ENCODE results near the gene CIB4. TPM values are rescaled to one million over a fixed set of nuclear protein-coding genes. Genes with fewer than 3 reads are reported as not detected.
A peak's percentile ranks its signal among the peaks of the same experiment; 100 is the strongest.

The CIB4 gene
- total RNA-seq, 1 experiment from 2014 or later: not detected

GRCh38 chr2:26591619-26592505 is 49.3 kb downstream of the CIB4 start:
- Histone ChIP-seq H4K20me1 (ENCODE audit: insufficient read depth, low read depth, low read length) (no peaks in the 10 kb centered on the region), H3K9me2 (replicated peaks; ENCODE audit: insufficient read depth, low read length) (no peaks in the 10 kb centered on the region), H3K27ac (ENCODE audit: low read length) (no peak overlapping the region), H3K9ac (ENCODE audit: low read length) (no peak overlapping the region), H3K27me3 (ENCODE audit: low read length) (0 out of 2 replicates have a peak, but pooled peaks cover 2% of the 10 kb centered on the region), H3K4me2 (ENCODE audit: low read depth, low read length, poor library complexity, severe bottlenecking) (no peak overlapping the region), H3K9me3 (ENCODE audit: low read length) (no peaks in the 10 kb centered on the region), H3K4me3 (ENCODE audit: low read length) (no peak overlapping the region), H3K4me1 (ENCODE audit: low read length) (peaks cover 16% of the 10 kb centered on the region), H2AFZ (ENCODE audit: low read length) (no peak overlapping the region), H3K36me3 (ENCODE audit: insufficient read depth, low read length) (no peaks in the 10 kb centered on the region), H3K79me2 (ENCODE audit: low read length) (no peaks in the 10 kb centered on the region)
- no peak for DNase-seq

- no peak overlapping the region for H3K27ac ChIP-seq (ENCODE audit: low read length)
- peaks cover 17% of the 10 kb centered on the region for H3K4me1 ChIP-seq (ENCODE audit: low read length)
- H3K9ac ChIP-seq (ENCODE audit: low read length): no peak overlapping the region
- H3K4me2 ChIP-seq (ENCODE audit: low read depth, low read length, poor library complexity, severe bottlenecking): peak overlapping the region; percentile 20
- no peak for DNase-seq
- no peaks in the 10 kb centered on the region for H4K20me1 ChIP-seq (ENCODE audit: insufficient read depth, low read depth, low read length)
- H3K4me3 ChIP-seq (ENCODE audit: low read length): no peak overlapping the region
- no peaks in the 10 kb centered on the region for H3K79me2 ChIP-seq (ENCODE audit: low read length)
- H2AFZ ChIP-seq (ENCODE audit: low read length): no peak overlapping the region
- H3K27me3 ChIP-seq (ENCODE audit: low read length): 0 out of 2 replicates have a peak, but pooled peaks cover 2% of the 10 kb centered on the region
- H3K36me3 ChIP-seq (ENCODE audit: insufficient read depth, low read length): no peaks in the 10 kb centered on the region
- no peaks in the 10 kb centered on the region for H3K9me3 ChIP-seq (ENCODE audit: low read length)
- H3K9me2 ChIP-seq (replicated peaks; ENCODE audit: insufficient read depth, low read length): no peaks in the 10 kb centered on the region
Measured at GRCh38 chr2:26590980-26591618, 50.1 kb downstream of the CIB4 start.

DNA sequence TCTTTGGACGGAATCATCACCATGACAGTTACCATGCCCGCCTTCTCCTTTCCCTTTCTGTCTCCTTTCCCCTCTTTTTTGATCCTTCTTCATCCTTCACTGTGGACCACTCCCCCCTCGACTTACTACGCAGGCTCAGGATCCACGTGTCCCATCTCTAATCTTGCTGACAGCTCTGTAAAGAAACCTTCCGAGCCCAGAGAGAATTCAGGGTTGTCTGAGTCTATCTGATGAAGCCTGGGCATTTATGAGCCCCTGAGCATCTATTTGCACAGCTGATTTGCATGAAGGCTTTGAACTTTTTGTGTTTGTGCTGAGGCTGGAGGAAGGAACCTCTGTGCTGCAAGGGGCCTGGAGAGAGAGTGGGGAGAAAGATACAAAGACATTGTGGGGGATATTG is 50.7 kb downstream of the CIB4 start:
- peak; percentile 49 for DNase-seq

GRCh38 chr2:26588576-26588975 is 52.6 kb downstream of the CIB4 start:
- no peaks in the 10 kb centered on the region for H3K36me3 ChIP-seq (ENCODE audit: insufficient read depth, low read length)
- no peaks in the 10 kb centered on the region for H3K9me2 ChIP-seq (replicated peaks; ENCODE audit: insufficient read depth, low read length)
- H3K9ac ChIP-seq (ENCODE audit: low read length): no peak overlapping the region
- 0 out of 2 replicates have a peak, but pooled peaks cover 2% of the 10 kb centered on the region for H3K27me3 ChIP-seq (ENCODE audit: low read length)
- H2AFZ ChIP-seq (ENCODE audit: low read length): no peak overlapping the region
- no peaks in the 10 kb centered on the region for H3K79me2 ChIP-seq (ENCODE audit: low read length)
- no peak overlapping the region for H3K27ac ChIP-seq (ENCODE audit: low read length)
- H4K20me1 ChIP-seq (ENCODE audit: insufficient read depth, low read depth, low read length): no peaks in the 10 kb centered on the region
- H3K4me2 ChIP-seq (ENCODE audit: low read depth, low read length, poor library complexity, severe bottlenecking): no peak overlapping the region
- H3K4me1 ChIP-seq (ENCODE audit: low read length): peaks cover 31% of the 10 kb centered on the region
- DNase-seq: no peak
- H3K9me3 ChIP-seq (ENCODE audit: low read length): no peaks in the 10 kb centered on the region
- H3K4me3 ChIP-seq (ENCODE audit: low read length): no peak overlapping the region

More for the DNA sequence above, 50.7 kb downstream of the CIB4 start:
- Histone ChIP-seq H3K27ac (ENCODE audit: low read length) (no peak overlapping the region), H3K27me3 (ENCODE audit: low read length) (0 out of 2 replicates have a peak, but pooled peaks cover 2% of the 10 kb centered on the region), H3K9ac (ENCODE audit: low read length) (no peak overlapping the region), H3K9me3 (ENCODE audit: low read length) (no peaks in the 10 kb centered on the region), H3K4me3 (ENCODE audit: low read length) (no peak overlapping the region), H2AFZ (ENCODE audit: low read length) (no peak overlapping the region), H3K79me2 (ENCODE audit: low read length) (no peaks in the 10 kb centered on the region), H4K20me1 (ENCODE audit: insufficient read depth, low read depth, low read length) (no peaks in the 10 kb centered on the region), H3K36me3 (ENCODE audit: insufficient read depth, low read length) (no peaks in the 10 kb centered on the region), H3K4me2 (ENCODE audit: low read depth, low read length, poor library complexity, severe bottlenecking) (peak overlapping the region; percentile 20), H3K4me1 (ENCODE audit: low read length) (peaks cover 22% of the 10 kb centered on the region), H3K9me2 (replicated peaks; ENCODE audit: insufficient read depth, low read length) (no peaks in the 10 kb centered on the region)

GRCh38 chr2:26587994-26588393 is 53.2 kb downstream of the CIB4 start:
- Histone ChIP-seq H3K4me1 (ENCODE audit: low read length) (peaks cover 31% of the 10 kb centered on the region), H4K20me1 (ENCODE audit: insufficient read depth, low read depth, low read length) (no peaks in the 10 kb centered on the region), H3K79me2 (ENCODE audit: low read length) (no peaks in the 10 kb centered on the region), H3K36me3 (ENCODE audit: insufficient read depth, low read length) (no peaks in the 10 kb centered on the region), H3K27me3 (ENCODE audit: low read length) (0 out of 2 replicates have a peak, but pooled peaks cover 2% of the 10 kb centered on the region), H3K27ac (ENCODE audit: low read length) (no peak overlapping the region), H3K9me3 (ENCODE audit: low read length) (no peaks in the 10 kb centered on the region), H3K4me2 (ENCODE audit: low read depth, low read length, poor library complexity, severe bottlenecking) (no peak overlapping the region), H3K9ac (ENCODE audit: low read length) (no peak overlapping the region), H2AFZ (ENCODE audit: low read length) (no peak overlapping the region), H3K4me3 (ENCODE audit: low read length) (no peak overlapping the region), H3K9me2 (replicated peaks; ENCODE audit: insufficient read depth, low read length) (no peaks in the 10 kb centered on the region)
- DNase-seq: no peak

- no peaks in the 10 kb centered on the region for H3K9me3 ChIP-seq (ENCODE audit: low read length)
- no peak for DNase-seq
- no peak overlapping the region for H3K4me3 ChIP-seq (ENCODE audit: low read length)
- H3K9me2 ChIP-seq (replicated peaks; ENCODE audit: insufficient read depth, low read length): no peaks in the 10 kb centered on the region
- H3K9ac ChIP-seq (ENCODE audit: low read length): no peak overlapping the region
- H3K27ac ChIP-seq (ENCODE audit: low read length): no peak overlapping the region
- H3K36me3 ChIP-seq (ENCODE audit: insufficient read depth, low read length): no peaks in the 10 kb centered on the region
- no peaks in the 10 kb centered on the region for H4K20me1 ChIP-seq (ENCODE audit: insufficient read depth, low read depth, low read length)
- no peaks in the 10 kb centered on the region for H3K27me3 ChIP-seq (ENCODE audit: low read length)
- H2AFZ ChIP-seq (ENCODE audit: low read length): no peak overlapping the region
- H3K79me2 ChIP-seq (ENCODE audit: low read length): no peaks in the 10 kb centered on the region
- peaks cover 24% of the 10 kb centered on the region for H3K4me1 ChIP-seq (ENCODE audit: low read length)
- H3K4me2 ChIP-seq (ENCODE audit: low read depth, low read length, poor library complexity, severe bottlenecking): no peak overlapping the region
Measured at GRCh38 chr2:26585966-26586365, 55.2 kb downstream of the CIB4 start.

DNA sequence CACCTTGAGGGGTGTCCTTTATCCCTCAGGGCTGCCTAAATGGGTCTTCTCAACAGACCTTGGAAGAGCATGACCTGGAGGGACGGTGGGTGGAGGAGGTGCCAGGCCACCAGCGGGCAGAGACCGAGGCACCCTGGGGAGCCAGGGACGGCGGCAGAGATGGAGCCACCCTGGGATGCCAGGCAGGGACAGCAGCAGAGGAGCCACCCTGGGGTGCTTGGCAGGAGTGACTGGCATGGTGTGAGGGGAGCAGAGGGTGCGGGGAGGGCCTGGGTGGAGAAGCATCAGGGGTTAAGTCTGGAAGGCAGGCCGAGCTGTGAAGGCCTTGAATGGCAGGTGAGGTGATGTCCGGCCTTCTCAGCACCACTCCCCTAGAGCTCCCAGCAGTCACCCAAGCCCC is 56.1 kb downstream of the CIB4 start:
- H3K27me3 ChIP-seq (ENCODE audit: low read length): no peaks in the 10 kb centered on the region
- H3K9me3 ChIP-seq (ENCODE audit: low read length): no peaks in the 10 kb centered on the region
- DNase-seq: no peak

GRCh38 chr2:26584656-26585055 is 56.5 kb downstream of the CIB4 start:
- Histone ChIP-seq H3K79me2 (ENCODE audit: low read length) (no peaks in the 10 kb centered on the region), H4K20me1 (ENCODE audit: insufficient read depth, low read depth, low read length) (no peaks in the 10 kb centered on the region), H3K9me2 (replicated peaks; ENCODE audit: insufficient read depth, low read length) (no peaks in the 10 kb centered on the region), H3K36me3 (ENCODE audit: insufficient read depth, low read length) (no peaks in the 10 kb centered on the region), H3K4me3 (ENCODE audit: low read length) (no peak overlapping the region), H3K9ac (ENCODE audit: low read length) (no peak overlapping the region), H3K27me3 (ENCODE audit: low read length) (no peaks in the 10 kb centered on the region), H3K27ac (ENCODE audit: low read length) (no peak overlapping the region), H3K4me1 (ENCODE audit: low read length) (peaks cover 15% of the 10 kb centered on the region), H3K4me2 (ENCODE audit: low read depth, low read length, poor library complexity, severe bottlenecking) (no peak overlapping the region), H2AFZ (ENCODE audit: low read length) (no peak overlapping the region), H3K9me3 (ENCODE audit: low read length) (no peaks in the 10 kb centered on the region)
- DNase-seq: no peak

More for the DNA sequence above, 56.1 kb downstream of the CIB4 start:
- Histone ChIP-seq H3K36me3 (ENCODE audit: insufficient read depth, low read length) (no peaks in the 10 kb centered on the region), H3K4me3 (ENCODE audit: low read length) (no peak overlapping the region), H2AFZ (ENCODE audit: low read length) (no peak overlapping the region), H3K4me1 (ENCODE audit: low read length) (peaks cover 15% of the 10 kb centered on the region), H3K4me2 (ENCODE audit: low read depth, low read length, poor library complexity, severe bottlenecking) (no peak overlapping the region), H3K9ac (ENCODE audit: low read length) (no peak overlapping the region), H3K79me2 (ENCODE audit: low read length) (no peaks in the 10 kb centered on the region), H4K20me1 (ENCODE audit: insufficient read depth, low read depth, low read length) (no peaks in the 10 kb centered on the region), H3K9me2 (replicated peaks; ENCODE audit: insufficient read depth, low read length) (no peaks in the 10 kb centered on the region), H3K27ac (ENCODE audit: low read length) (no peak overlapping the region)

All from Karpas-422 (cell line).